Endothelial cell of umbilical vein (primary cell): ENCODE measurements around the gene KAT8. TPM values are rescaled to one million over a fixed set of nuclear protein-coding genes. Genes with fewer than 3 reads are reported as not detected.

ENCODE experiments used
- BruUV-seq: library from RNA; stranded (reverse); fragments of 400-500 nt; replicated peaks from 2 replicates; lab custom pipeline; 2021; lab: Mats Ljungman, UMichigan
- CTCF ChIA-PET: fragments of 300-600, 350-600 bp; sonication (Branson Sonifier 250); formaldehyde crosslinking; loops from one replicate; lab custom pipeline; 2021; ENCODE audit warnings: antibody characterized with exemption, inconsistent platforms; lab: Charles Lee
- POLR2A ChIA-PET: fragments of 300-600, 350-600 bp; sonication (Branson Sonifier 250); formaldehyde crosslinking; loops from one replicate; lab custom pipeline; 2021; ENCODE audit warnings: antibody characterized with exemption, inconsistent platforms; lab: Charles Lee
- DNase-seq: peaks from one replicate; pipeline ENCODE4 v3.0.0-alpha.2; 2011; ENCODE audit warnings: low read depth, low spot score
- FAIRE-seq: peaks from 2 replicates; lab custom pipeline; 2011; peaks lifted over from hg19 to GRCh38; lab: Jason Lieb, UNC
- H2AFZ ChIP-seq: 2 replicates; pipeline ENCODE4 v1.6.0; 2012; ENCODE audit warnings: low read depth, low read length, control low read depth, inconsistent platforms
- H3K27ac ChIP-seq: 2 replicates; pipeline ENCODE4 v1.5.1; 2011; ENCODE audit warnings: low read depth, mild to moderate bottlenecking, control low read depth, low read length, moderate library complexity; ENCODE audit not compliant: insufficient read depth
- H3K27me3 ChIP-seq, 2 experiments: 2 replicates each; pipeline versions ENCODE4 v1.6.0 to v1.6.1; 2011; ENCODE audit warnings: low read length in 2 of 2, mixed read lengths in 1 of 2; ENCODE audit not compliant: control insufficient read depth in 2 of 2, insufficient read depth in 2 of 2
- H3K36me3 ChIP-seq, 2 experiments: 2 replicates in 1 of 2; 3 replicates in 1 of 2; pipeline ENCODE4 v1.5.1; 2011; ENCODE audit warnings: low read length in 2 of 2, mild to moderate bottlenecking in 1 of 2, moderate library complexity in 1 of 2; ENCODE audit not compliant: control insufficient read depth in 2 of 2, insufficient read depth in 2 of 2; ENCODE audit errors: extremely low read depth in 1 of 2
- H3K4me1 ChIP-seq: 3 replicates; pipeline ENCODE4 v1.5.1; 2011; ENCODE audit warnings: mild to moderate bottlenecking, low read length; ENCODE audit not compliant: control insufficient read depth, insufficient read depth; ENCODE audit errors: extremely low read depth
- H3K4me2 ChIP-seq: 2 replicates; pipeline ENCODE4 v1.6.1; 2011; ENCODE audit warnings: low read length, control low read depth, mixed read lengths; ENCODE audit not compliant: insufficient read depth
- H3K4me3 ChIP-seq, 3 experiments: fragments of 200-600 bp in 1 of 3; sonication (generic), shearing (Covaris generic) in 1 of 3; replicated peaks in 1 of 3; 2 replicates each; pipeline ENCODE4 v1.5.1; 2011 to 2016; ENCODE audit warnings: control low read depth in 3 of 3, low read length in 3 of 3, mild to moderate bottlenecking in 2 of 3, inconsistent platforms in 1 of 3, low read depth in 1 of 3, moderate library complexity in 1 of 3; ENCODE audit not compliant: insufficient read depth in 1 of 3
- H3K79me2 ChIP-seq: 2 replicates; pipeline ENCODE4 v1.6.0; 2012; ENCODE audit warnings: low read length, inconsistent platforms; ENCODE audit not compliant: control insufficient read depth, insufficient read depth
- H3K9ac ChIP-seq: replicated peaks from 2 replicates; pipeline ENCODE3; 2011; ENCODE audit warnings: low read length, control low read depth; ENCODE audit not compliant: insufficient read depth; ENCODE audit errors: extremely low read depth
- H3K9me1 ChIP-seq: replicated peaks from 3 replicates; pipeline ENCODE4 v1.6.0; 2011; ENCODE audit warnings: mild to moderate bottlenecking, low read length; ENCODE audit not compliant: control insufficient read depth, insufficient read depth; ENCODE audit errors: extremely low read depth
- H3K9me3 ChIP-seq: replicated peaks from 2 replicates; pipeline ENCODE4 v1.5.1; 2012; ENCODE audit warnings: low read length, inconsistent platforms; ENCODE audit not compliant: control insufficient read depth, insufficient read depth
- H4K20me1 ChIP-seq: replicated peaks from 2 replicates; pipeline ENCODE3; 2011; ENCODE audit warnings: mild to moderate bottlenecking, low read length; ENCODE audit not compliant: control insufficient read depth, insufficient read depth; ENCODE audit errors: extremely low read depth
- EZH2 ChIP-seq: IDR thresholded peaks from 2 replicates; pipeline ENCODE4 v1.6.1; 2012; ENCODE audit warnings: borderline replicate concordance, low read depth, mild to moderate bottlenecking, moderate library complexity, low read length, inconsistent platforms; ENCODE audit not compliant: severe bottlenecking
- FOS ChIP-seq: IDR thresholded peaks from 2 replicates; pipeline ENCODE4 v1.6.1; 2011; ENCODE audit warnings: mild to moderate bottlenecking, low read length, moderate library complexity, borderline replicate concordance; ENCODE audit not compliant: insufficient read depth
- GATA2 ChIP-seq: IDR thresholded peaks from 2 replicates; pipeline ENCODE4 v1.7.0; 2011; ENCODE audit warnings: low read depth, mild to moderate bottlenecking, moderate library complexity, mixed read lengths, low read length; ENCODE audit not compliant: insufficient read length, insufficient read depth
- JUN ChIP-seq: IDR thresholded peaks from 2 replicates; pipeline ENCODE4 v1.6.1; 2011; ENCODE audit warnings: borderline replicate concordance, low read depth; ENCODE audit not compliant: insufficient read length, insufficient read depth
- MYC ChIP-seq: IDR thresholded peaks from one replicate; pipeline ENCODE4 v1.6.1; 2011; ENCODE audit warnings: mild to moderate bottlenecking, low read depth, low read length
- POLR2A ChIP-seq: IDR thresholded peaks from 2 replicates; pipeline ENCODE4 v1.6.1; 2012; ENCODE audit warnings: low read depth, mild to moderate bottlenecking, control low read depth, low read length
- POLR2AphosphoS5 ChIP-seq: IDR thresholded peaks from 2 replicates; pipeline ENCODE4 v1.6.1; 2012; ENCODE audit warnings: low read depth, mild to moderate bottlenecking, control low read depth, low read length, moderate library complexity; ENCODE audit not compliant: insufficient read depth
- dilution Hi-C: fragments of 300-500 bp; cut with MboI; formaldehyde crosslinking; loops from one replicate; pipeline ENCODE4 v1.15.0; 2019; ENCODE audit warnings: low sequenced_read_pairs; ENCODE audit not compliant: extremely low pct_ligation_motif_present
- intact Hi-C: fragments of 100-400 bp; cut with micrococcal nuclease; formaldehyde crosslinking; loops from one replicate; pipeline ENCODE4 v1.10.0; 2022
- polyA plus RNA-seq, 4 experiments: library from polyadenylated mRNA; depleted of rRNA in 3 of 4; stranded (reverse) in 3 of 4; unstranded in 1 of 4; fragments of >200 nt; gene quantifications; 2 replicates each; pipeline versions ENCODE4 v1.2.1 to v1.2.3, GENCODE V29; 2011 to 2012; ENCODE audit warnings: missing spikeins in 1 of 4
- total RNA-seq: library from RNA; stranded (reverse); gene quantifications from 2 replicates; pipeline ENCODE4 v1.2.3, GENCODE V29; 2021
- TF ChIP-seq, protein P1 (sequence below), 2 donors: IDR thresholded peaks; 1 replicate in 1 of 2; 2 replicates in 1 of 2; pipeline ENCODE4 v1.5.1; 2011; ENCODE audit warnings: low read length in 2 of 2, mild to moderate bottlenecking in 2 of 2, moderate library complexity in 2 of 2, control low read depth in 1 of 2, inconsistent platforms in 1 of 2, low read depth in 1 of 2; ENCODE audit not compliant: insufficient read depth in 1 of 2; ENCODE audit errors: extremely low read depth in 1 of 2
- TF ChIP-seq, protein P2 (sequence below): IDR thresholded peaks from 2 replicates; pipeline ENCODE4 v1.6.1; 2011; ENCODE audit not compliant: insufficient read depth, insufficient read length

Gene KAT8
- total and polyA plus RNA-seq, 2 donors (not counting 3 experiments of a cell fraction or from before 2014, with no cell fraction given) = 30.7 to 42.8 TPM

DNA sequence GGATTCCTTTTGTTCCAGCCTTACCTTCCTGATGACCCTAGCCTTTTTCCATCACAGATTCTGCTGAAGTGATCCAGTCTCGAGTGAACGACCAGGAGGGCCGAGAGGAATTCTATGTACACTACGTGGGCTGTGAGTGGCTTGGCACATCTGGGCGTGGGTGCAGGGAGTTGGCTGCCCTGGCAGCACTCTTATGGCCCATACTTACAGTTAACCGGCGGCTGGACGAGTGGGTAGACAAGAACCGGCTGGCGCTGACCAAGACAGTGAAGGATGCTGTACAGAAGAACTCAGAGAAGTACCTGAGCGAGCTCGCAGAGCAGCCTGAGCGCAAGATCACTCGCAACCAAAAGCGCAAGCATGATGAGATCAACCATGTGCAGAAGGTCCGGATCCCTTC lies 2.7 kb downstream of the KAT8 start:
- H3K36me3 ChIP-seq = peaks cover 3 to 13% of the 10 kb centered on the region in 2 experiments
- POLR2A ChIA-PET = no interaction called here
- no peak overlapping the region for H3K4me2 ChIP-seq
- no peak overlapping the region for H2AFZ ChIP-seq
- no peaks in the 10 kb centered on the region for H3K9me3 ChIP-seq
- no peak overlapping the region for H3K27ac ChIP-seq
- H3K27me3 ChIP-seq = no peaks in the 10 kb centered on the region
- dilution Hi-C loops = no loop called here
- FAIRE-seq (no peak), DNase-seq (no peak)
- TF ChIP-seq POLR2AphosphoS5 (no peak), POLR2A (no peak), FOS (no peak), GATA2 (no peak), EZH2 (no peak), JUN (no peak), MYC (no peak)
- TF ChIP-seq, protein P1, sequence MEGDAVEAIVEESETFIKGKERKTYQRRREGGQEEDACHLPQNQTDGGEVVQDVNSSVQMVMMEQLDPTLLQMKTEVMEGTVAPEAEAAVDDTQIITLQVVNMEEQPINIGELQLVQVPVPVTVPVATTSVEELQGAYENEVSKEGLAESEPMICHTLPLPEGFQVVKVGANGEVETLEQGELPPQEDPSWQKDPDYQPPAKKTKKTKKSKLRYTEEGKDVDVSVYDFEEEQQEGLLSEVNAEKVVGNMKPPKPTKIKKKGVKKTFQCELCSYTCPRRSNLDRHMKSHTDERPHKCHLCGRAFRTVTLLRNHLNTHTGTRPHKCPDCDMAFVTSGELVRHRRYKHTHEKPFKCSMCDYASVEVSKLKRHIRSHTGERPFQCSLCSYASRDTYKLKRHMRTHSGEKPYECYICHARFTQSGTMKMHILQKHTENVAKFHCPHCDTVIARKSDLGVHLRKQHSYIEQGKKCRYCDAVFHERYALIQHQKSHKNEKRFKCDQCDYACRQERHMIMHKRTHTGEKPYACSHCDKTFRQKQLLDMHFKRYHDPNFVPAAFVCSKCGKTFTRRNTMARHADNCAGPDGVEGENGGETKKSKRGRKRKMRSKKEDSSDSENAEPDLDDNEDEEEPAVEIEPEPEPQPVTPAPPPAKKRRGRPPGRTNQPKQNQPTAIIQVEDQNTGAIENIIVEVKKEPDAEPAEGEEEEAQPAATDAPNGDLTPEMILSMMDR (IDR thresholded peaks at IDR 0.05; ENCODE audit: extremely low read depth in 1 of 2, insufficient read depth in 1 of 2, low read depth in 1 of 2, low read length in 2 of 2) = no peak
- TF ChIP-seq, protein P2, sequence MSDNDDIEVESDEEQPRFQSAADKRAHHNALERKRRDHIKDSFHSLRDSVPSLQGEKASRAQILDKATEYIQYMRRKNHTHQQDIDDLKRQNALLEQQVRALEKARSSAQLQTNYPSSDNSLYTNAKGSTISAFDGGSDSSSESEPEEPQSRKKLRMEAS = no peak
- H3K9me1 ChIP-seq = no peaks in the 10 kb centered on the region
- CTCF ChIA-PET = no interaction called here
- peaks cover 7% of the 10 kb centered on the region for H3K4me1 ChIP-seq
- intact Hi-C loops = no loop called here
- no peak overlapping the region for H3K9ac ChIP-seq
- no peaks in the 10 kb centered on the region for H4K20me1 ChIP-seq
- no peak overlapping the region for H3K4me3 ChIP-seq
- BruUV-seq = no TSS peak
- H3K79me2 ChIP-seq = peaks cover 14% of the 10 kb centered on the region
